ENCODE data around the gene FRK.

Gene FRK

DNA sequence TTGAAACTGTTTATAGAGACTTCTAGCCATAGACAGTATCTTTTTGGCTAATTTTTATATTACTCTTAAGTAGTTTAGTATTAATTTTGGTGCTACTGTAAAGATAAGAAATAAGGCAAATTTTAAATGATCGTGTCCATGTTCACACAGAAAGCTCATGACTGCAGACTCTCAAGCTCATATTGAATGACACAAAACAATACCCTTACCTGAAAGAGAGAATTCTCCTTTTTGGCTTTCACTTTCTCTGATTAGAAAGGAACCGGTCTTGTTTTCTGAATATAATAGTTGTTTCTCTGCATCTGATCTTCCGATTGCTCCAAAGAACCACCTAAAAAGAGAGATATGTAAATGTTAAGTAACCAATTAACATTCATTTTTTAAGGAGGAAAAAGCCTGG is 57.0 kb downstream of the FRK start:
- H3K36me3 ChIP-seq (ENCODE audit: insufficient read depth, low read length) = no peaks in the 10 kb centered on the region
- 92% methylated on average over 2 of the region's 3 CpGs for WGBS
- H3K27me3 ChIP-seq (ENCODE audit: insufficient read depth, low read length) = no peaks in the 10 kb centered on the region

DNA sequence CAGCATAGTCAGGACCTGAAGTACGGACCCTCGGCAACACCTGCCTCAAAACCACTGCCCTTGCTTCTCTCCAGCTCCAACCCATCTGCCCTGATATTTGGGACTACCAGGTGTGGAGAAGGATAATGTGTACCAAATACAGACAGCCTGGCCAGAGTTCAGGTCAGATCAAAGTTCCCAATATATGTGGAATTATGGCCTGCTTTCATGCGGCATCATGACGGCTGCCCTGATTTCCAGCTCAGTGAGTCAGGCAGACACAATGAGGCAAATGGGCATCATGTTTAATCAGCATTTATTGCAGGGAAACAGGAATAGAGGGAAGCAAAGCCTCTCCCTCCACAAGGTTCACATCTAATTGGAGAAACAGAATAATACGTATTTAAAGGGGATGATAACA is 57.9 kb downstream of the FRK start:
- Histone ChIP-seq H3K9me3 (ENCODE audit: insufficient read depth, low read depth, low read length) (no peaks in the 10 kb centered on the region), H3K9ac (ENCODE audit: low read depth, low read length) (no peak overlapping the region), H3K36me3 (ENCODE audit: insufficient read depth, low read length) (no peaks in the 10 kb centered on the region), H3K4me1 (ENCODE audit: insufficient read depth, low read length) (no peaks in the 10 kb centered on the region), H3K4me3 (ENCODE audit: low read length) (no peak overlapping the region), H3K27ac (ENCODE audit: low read depth, low read length) (no peak overlapping the region), H3K27me3 (ENCODE audit: insufficient read depth, low read length) (no peaks in the 10 kb centered on the region)
- WGBS = 98% methylated on average over 5 of the region's 5 CpGs

More for the DNA sequence above, 57.0 kb downstream of the FRK start:
- Histone ChIP-seq H3K9me3 (ENCODE audit: insufficient read depth, low read depth, low read length) (no peaks in the 10 kb centered on the region), H3K4me3 (ENCODE audit: low read length) (no peak overlapping the region), H3K9ac (ENCODE audit: low read depth, low read length) (no peak overlapping the region), H3K4me1 (ENCODE audit: insufficient read depth, low read length) (no peaks in the 10 kb centered on the region), H3K27ac (ENCODE audit: low read depth, low read length) (no peak overlapping the region)

DNA sequence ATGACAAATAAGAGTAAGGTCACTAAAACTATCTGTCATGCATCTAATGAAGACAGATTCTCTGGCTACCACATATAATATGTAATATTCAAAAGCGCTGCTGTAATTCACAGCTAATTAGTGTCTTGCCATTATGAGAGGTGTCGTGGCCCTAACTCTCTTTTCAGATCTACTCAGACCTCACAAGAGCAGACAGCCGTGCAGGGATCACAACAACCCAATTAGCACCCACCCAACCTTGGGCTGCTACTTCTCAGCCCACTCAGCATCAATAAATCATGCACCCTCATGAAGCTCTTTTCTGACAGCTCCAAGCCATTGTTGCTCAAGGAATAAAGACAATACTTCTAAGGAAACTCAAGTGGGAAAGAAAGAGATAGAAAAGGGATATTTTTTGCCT is 61.5 kb downstream of the FRK start:
- WGBS = 92% methylated on average over 3 of the region's 3 CpGs
- Histone ChIP-seq H3K4me1 (ENCODE audit: insufficient read depth, low read length) (no peaks in the 10 kb centered on the region), H3K9ac (ENCODE audit: low read depth, low read length) (no peak overlapping the region), H3K9me3 (ENCODE audit: insufficient read depth, low read depth, low read length) (no peaks in the 10 kb centered on the region), H3K27ac (ENCODE audit: low read depth, low read length) (no peak overlapping the region), H3K4me3 (ENCODE audit: low read length) (no peak overlapping the region), H3K27me3 (ENCODE audit: insufficient read depth, low read length) (no peaks in the 10 kb centered on the region), H3K36me3 (ENCODE audit: insufficient read depth, low read length) (no peaks in the 10 kb centered on the region)

DNA sequence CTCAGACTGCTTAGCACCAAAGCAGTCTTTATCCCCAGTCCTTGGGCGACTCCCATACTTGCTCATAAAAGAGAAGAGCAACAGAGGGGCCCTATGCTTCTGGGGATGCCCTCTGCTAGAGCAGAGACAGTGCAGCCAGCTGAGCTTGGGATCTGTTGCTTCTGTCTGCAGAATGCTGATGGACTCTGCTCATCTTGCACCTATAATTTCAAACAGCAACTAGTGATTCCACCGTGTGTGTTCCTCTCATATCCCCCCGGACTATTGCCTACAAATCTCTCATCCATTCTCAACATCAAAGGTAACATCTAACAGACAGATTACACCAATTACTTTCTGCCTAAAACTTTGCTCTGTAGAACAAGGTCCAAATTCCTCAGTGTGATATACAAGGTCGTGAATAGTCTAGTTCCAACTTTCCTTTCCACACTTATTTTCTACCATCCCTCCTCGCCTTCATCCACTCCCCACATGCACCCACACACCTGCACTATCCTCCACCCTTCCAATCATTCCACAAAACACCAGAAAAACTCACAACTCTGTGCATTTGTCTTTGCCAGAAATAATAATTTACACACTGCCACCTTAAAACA is 62.6 kb downstream of the FRK start:
- 87% methylated on average over 5 of the region's 5 CpGs for WGBS
- no peak overlapping the region for H3K9ac ChIP-seq (ENCODE audit: low read depth, low read length)
- H3K36me3 ChIP-seq (ENCODE audit: insufficient read depth, low read length) = no peaks in the 10 kb centered on the region
- H3K4me3 ChIP-seq (ENCODE audit: low read length) = no peak overlapping the region
- H3K27ac ChIP-seq (ENCODE audit: low read depth, low read length) = no peak overlapping the region
- no peaks in the 10 kb centered on the region for H3K4me1 ChIP-seq (ENCODE audit: insufficient read depth, low read length)
- no peaks in the 10 kb centered on the region for H3K27me3 ChIP-seq (ENCODE audit: insufficient read depth, low read length)
- H3K9me3 ChIP-seq (ENCODE audit: insufficient read depth, low read depth, low read length) = no peaks in the 10 kb centered on the region

DNA sequence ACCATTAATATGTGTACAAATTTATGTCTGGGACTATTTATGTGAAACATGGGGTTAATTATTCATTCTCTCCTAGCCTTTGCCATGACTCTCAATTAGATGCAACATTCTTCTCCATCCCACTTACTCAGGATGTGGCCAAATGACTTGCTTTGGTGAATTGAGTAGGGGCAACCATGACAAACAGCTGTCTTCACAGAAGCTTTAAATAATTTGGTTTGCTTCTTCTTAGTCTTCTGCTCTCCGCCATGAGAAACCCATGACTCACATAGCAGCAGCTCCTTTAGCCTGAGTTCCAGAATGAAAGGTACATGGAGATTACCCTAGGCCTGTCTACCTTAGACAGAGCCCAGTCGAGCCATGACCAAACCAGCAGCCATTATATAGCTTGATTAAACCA is 74.7 kb downstream of the FRK start:
- H3K4me1 ChIP-seq (ENCODE audit: insufficient read depth, low read length) = no peaks in the 10 kb centered on the region
- H3K27ac ChIP-seq (ENCODE audit: low read depth, low read length) = no peak overlapping the region
- no peak overlapping the region for H3K9ac ChIP-seq (ENCODE audit: low read depth, low read length)
- 0 out of 2 replicates have a peak, but pooled peaks cover 3% of the 10 kb centered on the region for H3K9me3 ChIP-seq (ENCODE audit: insufficient read depth, low read depth, low read length)
- no peak overlapping the region for H3K4me3 ChIP-seq (ENCODE audit: low read length)
- WGBS = 94% methylated on average over 2 of the region's 2 CpGs
- no peaks in the 10 kb centered on the region for H3K27me3 ChIP-seq (ENCODE audit: insufficient read depth, low read length)
- H3K36me3 ChIP-seq (ENCODE audit: insufficient read depth, low read length) = no peaks in the 10 kb centered on the region

DNA sequence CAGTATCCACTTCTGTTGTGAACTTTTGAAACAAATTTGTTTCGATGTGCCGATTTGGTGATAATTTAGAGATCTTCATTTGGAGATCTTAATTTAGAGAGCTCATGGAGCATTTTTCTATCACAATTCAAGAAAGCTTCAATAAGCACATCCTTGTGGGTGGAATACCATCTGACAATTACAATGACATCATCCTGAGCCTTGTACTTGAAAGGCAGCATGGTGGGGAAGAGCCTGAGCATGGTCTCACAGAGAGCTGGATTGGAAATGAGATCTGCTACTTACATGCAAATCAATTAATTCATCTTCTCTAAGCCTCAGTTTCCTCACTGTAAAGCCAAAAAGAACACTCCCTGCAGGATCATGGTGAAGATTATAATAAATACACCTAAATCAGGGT is 75.9 kb downstream of the FRK start:
- WGBS = 60% methylated on average over 1 of the region's 2 CpGs

DNA sequence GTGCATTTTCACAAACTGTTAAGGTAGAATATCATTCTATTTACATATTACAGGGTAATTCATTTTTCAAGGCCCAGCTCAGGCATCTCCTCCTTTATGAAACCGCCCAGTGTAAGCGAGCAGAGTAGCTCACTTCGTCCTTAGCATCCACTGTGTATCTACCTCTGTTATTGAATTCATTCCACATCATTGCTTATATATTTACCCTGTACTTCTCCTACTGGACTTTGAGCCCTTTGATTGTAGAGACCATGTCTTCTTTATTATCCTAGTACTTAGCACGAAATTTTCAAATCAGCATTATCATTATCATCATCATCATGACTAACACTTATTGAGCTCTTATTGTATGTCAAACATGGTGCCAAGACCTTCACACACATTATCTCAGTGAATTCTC is 76.7 kb downstream of the FRK start:
- Histone ChIP-seq H3K27me3 (ENCODE audit: insufficient read depth, low read length) (no peaks in the 10 kb centered on the region), H3K4me1 (ENCODE audit: insufficient read depth, low read length) (no peaks in the 10 kb centered on the region), H3K9ac (ENCODE audit: low read depth, low read length) (no peak overlapping the region), H3K36me3 (ENCODE audit: insufficient read depth, low read length) (no peaks in the 10 kb centered on the region), H3K4me3 (ENCODE audit: low read length) (no peak overlapping the region), H3K27ac (ENCODE audit: low read depth, low read length) (no peak overlapping the region), H3K9me3 (ENCODE audit: insufficient read depth, low read depth, low read length) (no peaks in the 10 kb centered on the region)
- WGBS = 89% methylated on average over 4 of the region's 4 CpGs

More for the DNA sequence above, 75.9 kb downstream of the FRK start:
- H3K36me3 ChIP-seq (ENCODE audit: insufficient read depth, low read length) = no peaks in the 10 kb centered on the region
- no peaks in the 10 kb centered on the region for H3K4me1 ChIP-seq (ENCODE audit: insufficient read depth, low read length)
- no peak overlapping the region for H3K4me3 ChIP-seq (ENCODE audit: low read length)
- no peaks in the 10 kb centered on the region for H3K27me3 ChIP-seq (ENCODE audit: insufficient read depth, low read length)
- H3K9ac ChIP-seq (ENCODE audit: low read depth, low read length) = no peak overlapping the region
- no peak overlapping the region for H3K27ac ChIP-seq (ENCODE audit: low read depth, low read length)
- H3K9me3 ChIP-seq (ENCODE audit: insufficient read depth, low read depth, low read length) = no peaks in the 10 kb centered on the region

DNA sequence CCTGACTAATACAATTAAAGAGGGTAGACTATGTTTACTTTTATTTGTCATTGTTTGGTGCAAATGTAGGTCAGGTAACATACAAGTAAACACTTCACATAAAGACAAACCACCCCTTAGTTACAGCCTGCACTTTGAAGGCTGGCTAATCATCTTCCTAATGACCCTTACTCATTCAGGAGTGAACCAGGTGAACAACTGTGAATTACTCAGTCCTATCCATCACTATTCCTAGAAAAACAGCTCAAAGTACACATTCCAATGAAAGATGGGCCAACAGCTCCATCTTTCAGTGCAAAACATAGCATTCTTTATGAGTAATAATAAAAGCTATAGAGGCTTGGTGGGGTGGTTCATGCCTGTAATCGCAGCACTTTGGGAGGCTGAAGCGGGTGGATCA is 78.2 kb downstream of the FRK start:
- H3K4me3 ChIP-seq (ENCODE audit: low read length) = no peak overlapping the region
- no peaks in the 10 kb centered on the region for H3K4me1 ChIP-seq (ENCODE audit: insufficient read depth, low read length)
- H3K27ac ChIP-seq (ENCODE audit: low read depth, low read length) = no peak overlapping the region
- no peaks in the 10 kb centered on the region for H3K36me3 ChIP-seq (ENCODE audit: insufficient read depth, low read length)
- no peak overlapping the region for H3K9ac ChIP-seq (ENCODE audit: low read depth, low read length)
- no peaks in the 10 kb centered on the region for H3K9me3 ChIP-seq (ENCODE audit: insufficient read depth, low read depth, low read length)
- H3K27me3 ChIP-seq (ENCODE audit: insufficient read depth, low read length) = no peaks in the 10 kb centered on the region
- 87% methylated on average over 2 of the region's 2 CpGs for WGBS

DNA sequence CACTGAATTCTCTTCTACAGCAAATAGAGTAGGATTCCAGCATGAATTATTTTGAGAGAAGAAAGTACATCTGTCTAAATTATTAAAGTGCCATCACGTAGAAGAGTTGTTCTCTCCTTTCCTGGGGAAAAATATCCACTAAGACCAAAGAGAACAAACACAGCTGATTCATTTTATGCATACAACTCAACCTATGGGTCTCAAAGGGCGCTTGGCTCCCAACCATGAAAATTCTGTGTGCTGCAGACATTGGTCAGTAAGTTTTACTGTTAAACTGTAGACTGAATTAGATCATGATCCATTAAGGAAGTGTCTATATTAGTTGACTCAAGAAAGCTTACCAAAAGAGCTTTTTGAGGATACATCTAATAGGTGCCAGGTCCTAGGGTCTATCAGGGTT is 83.5 kb downstream of the FRK start:
- H3K9ac ChIP-seq (ENCODE audit: low read depth, low read length) = no peak overlapping the region
- H3K27ac ChIP-seq (ENCODE audit: low read depth, low read length) = no peak overlapping the region
- no peaks in the 10 kb centered on the region for H3K27me3 ChIP-seq (ENCODE audit: insufficient read depth, low read length)
- WGBS = 88% methylated on average over 2 of the region's 2 CpGs
- H3K9me3 ChIP-seq (ENCODE audit: insufficient read depth, low read depth, low read length) = no peaks in the 10 kb centered on the region
- no peaks in the 10 kb centered on the region for H3K4me1 ChIP-seq (ENCODE audit: insufficient read depth, low read length)
- H3K36me3 ChIP-seq (ENCODE audit: insufficient read depth, low read length) = no peaks in the 10 kb centered on the region
- no peak overlapping the region for H3K4me3 ChIP-seq (ENCODE audit: low read length)

DNA sequence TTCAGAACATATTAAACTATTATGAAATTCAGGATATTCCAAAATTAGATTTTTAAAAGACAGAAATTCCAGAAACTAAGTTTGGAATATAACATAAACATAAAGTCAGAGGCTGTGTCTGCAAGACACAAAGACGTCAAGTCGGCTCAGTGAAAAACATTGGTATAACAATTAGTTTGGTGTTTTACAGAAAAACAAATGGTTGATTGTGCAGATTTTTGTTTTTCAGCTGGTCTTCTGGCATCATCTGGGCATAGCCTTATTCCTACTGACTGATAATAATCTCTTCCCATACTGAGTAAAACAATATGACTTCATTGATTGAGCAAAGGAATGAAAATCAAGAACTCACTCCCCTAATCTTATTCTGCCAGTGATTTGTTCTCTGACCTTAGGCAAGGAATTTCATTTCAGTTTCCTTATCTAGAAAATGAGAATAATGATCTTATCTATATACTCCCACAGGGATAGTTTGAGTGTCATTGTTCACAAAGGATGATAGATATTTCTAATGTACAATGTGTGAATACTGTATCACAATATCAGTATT is 84.3 kb downstream of the FRK start:
- no peaks in the 10 kb centered on the region for H3K4me1 ChIP-seq (ENCODE audit: insufficient read depth, low read length)
- H3K9ac ChIP-seq (ENCODE audit: low read depth, low read length) = no peak overlapping the region
- no peak overlapping the region for H3K4me3 ChIP-seq (ENCODE audit: low read length)
- no peaks in the 10 kb centered on the region for H3K9me3 ChIP-seq (ENCODE audit: insufficient read depth, low read depth, low read length)
- H3K36me3 ChIP-seq (ENCODE audit: insufficient read depth, low read length) = no peaks in the 10 kb centered on the region
- 93% methylated on average over 2 of the region's 2 CpGs for WGBS
- no peak overlapping the region for H3K27ac ChIP-seq (ENCODE audit: low read depth, low read length)
- H3K27me3 ChIP-seq (ENCODE audit: insufficient read depth, low read length) = no peaks in the 10 kb centered on the region

DNA sequence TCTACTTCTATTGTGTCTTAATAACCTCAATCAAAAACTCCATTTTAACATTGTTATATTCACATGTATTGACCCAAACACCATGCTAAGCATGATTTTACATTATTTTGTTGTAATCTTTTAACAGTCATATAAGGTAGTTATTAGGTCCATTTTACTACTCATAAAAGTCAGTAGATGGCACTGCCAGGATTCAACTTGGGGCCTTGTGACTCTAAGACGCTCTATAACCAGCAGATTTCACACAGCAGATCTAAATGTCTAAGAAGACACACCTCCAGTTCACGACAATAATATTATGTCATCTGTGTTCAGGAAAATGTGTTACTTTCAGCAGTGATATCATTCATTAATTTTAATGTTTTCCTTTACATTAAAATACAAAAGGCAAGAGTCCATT is 88.0 kb downstream of the FRK start:
- Histone ChIP-seq H3K9me3 (ENCODE audit: insufficient read depth, low read depth, low read length) (no peaks in the 10 kb centered on the region), H3K36me3 (ENCODE audit: insufficient read depth, low read length) (no peaks in the 10 kb centered on the region), H3K4me1 (ENCODE audit: insufficient read depth, low read length) (peaks cover 18% of the 10 kb centered on the region; the same call in 1 of the 2 replicates), H3K27ac (ENCODE audit: low read depth, low read length) (no peak overlapping the region), H3K27me3 (ENCODE audit: insufficient read depth, low read length) (no peaks in the 10 kb centered on the region), H3K4me3 (ENCODE audit: low read length) (no peak overlapping the region), H3K9ac (ENCODE audit: low read depth, low read length) (no peak overlapping the region)
- 97% methylated on average over 2 of the region's 2 CpGs for WGBS

DNA sequence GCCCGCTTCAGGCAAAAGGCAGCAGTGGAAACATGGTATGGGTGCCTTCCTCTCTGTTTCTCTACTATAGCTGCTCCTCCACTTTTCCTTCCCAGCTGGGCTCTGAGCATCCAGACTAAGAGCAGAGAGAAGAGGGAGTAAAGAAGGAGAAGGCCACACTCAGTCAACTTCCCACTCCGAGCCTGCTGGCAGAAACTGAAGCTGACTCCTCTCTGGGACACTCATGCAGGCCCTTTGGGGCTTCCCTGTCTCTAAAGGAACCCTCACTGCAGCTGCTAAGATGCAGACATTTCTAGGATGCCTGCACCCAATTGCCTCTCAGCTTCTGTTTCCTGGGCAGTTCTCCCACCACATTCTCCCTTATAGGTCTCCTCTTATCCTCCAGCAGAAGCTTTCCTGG is 88.9 kb downstream of the FRK start:
- peaks cover 18% of the 10 kb centered on the region; the same call in 1 of the 2 replicates for H3K4me1 ChIP-seq (ENCODE audit: insufficient read depth, low read length)
- no peak overlapping the region for H3K4me3 ChIP-seq (ENCODE audit: low read length)
- no peaks in the 10 kb centered on the region for H3K9me3 ChIP-seq (ENCODE audit: insufficient read depth, low read depth, low read length)
- WGBS = 90% methylated on average over 2 of the region's 2 CpGs
- H3K27ac ChIP-seq (ENCODE audit: low read depth, low read length) = no peak overlapping the region
- no peaks in the 10 kb centered on the region for H3K36me3 ChIP-seq (ENCODE audit: insufficient read depth, low read length)
- H3K9ac ChIP-seq (ENCODE audit: low read depth, low read length) = no peak overlapping the region
- no peaks in the 10 kb centered on the region for H3K27me3 ChIP-seq (ENCODE audit: insufficient read depth, low read length)
